Effector memory CD4-positive, alpha-beta T cell (primary cell): Measurements from ENCODE around the gene TMEM151B.

Experiments used
- DNase-seq, 3 donors: peaks; one replicate each; pipeline ENCODE4 v3.0.0-alpha.2; 2020
- H3K27ac ChIP-seq: 2 replicates; pipeline ENCODE4 v1.7.0; 2013; ENCODE audit warnings: mild to moderate bottlenecking, low read length, moderate library complexity; ENCODE audit not compliant: insufficient read depth, poor library complexity, severe bottlenecking
- H3K27me3 ChIP-seq: replicated peaks from 2 replicates; pipeline ENCODE4 v1.7.0; 2013; ENCODE audit warnings: mild to moderate bottlenecking, low read length; ENCODE audit not compliant: insufficient read depth, control insufficient read depth, poor library complexity, severe bottlenecking
- H3K36me3 ChIP-seq: 2 replicates; pipeline ENCODE4 v1.7.0; 2013; ENCODE audit warnings: mild to moderate bottlenecking, low read length, moderate library complexity; ENCODE audit not compliant: control insufficient read depth, insufficient read depth
- H3K4me1 ChIP-seq: 2 replicates; pipeline ENCODE4 v1.7.0; 2013; ENCODE audit warnings: low read length, mild to moderate bottlenecking; ENCODE audit not compliant: control insufficient read depth, insufficient read depth, poor library complexity, severe bottlenecking
- H3K4me3 ChIP-seq: 2 replicates; pipeline ENCODE4 v1.7.0; 2013; ENCODE audit warnings: low read length, low read depth, mild to moderate bottlenecking; ENCODE audit not compliant: insufficient read depth, poor library complexity, severe bottlenecking
- H3K9me3 ChIP-seq: 2 replicates; pipeline ENCODE4 v1.7.0; 2013; ENCODE audit warnings: mild to moderate bottlenecking, low read length, moderate library complexity; ENCODE audit not compliant: control insufficient read depth

Gene TMEM151B

GRCh38 chr6:44284121-44284520 lies 13.9 kb downstream of the TMEM151B start:
- no peaks in the 10 kb centered on the region for H3K4me1 ChIP-seq
- H3K4me3 ChIP-seq: no peak overlapping the region
- H3K27ac ChIP-seq: no peak overlapping the region
- no peak for DNase-seq
- H3K27me3 ChIP-seq: no peaks in the 10 kb centered on the region
- no peaks in the 10 kb centered on the region for H3K9me3 ChIP-seq
- H3K36me3 ChIP-seq: no peaks in the 10 kb centered on the region

GRCh38 chr6:44284867-44285266 lies 14.6 kb downstream of the TMEM151B start:
- H3K36me3 ChIP-seq: no peaks in the 10 kb centered on the region
- no peaks in the 10 kb centered on the region for H3K27me3 ChIP-seq
- no peak for DNase-seq
- no peak overlapping the region for H3K27ac ChIP-seq
- H3K4me1 ChIP-seq: no peaks in the 10 kb centered on the region
- H3K4me3 ChIP-seq: no peak overlapping the region
- no peaks in the 10 kb centered on the region for H3K9me3 ChIP-seq

DNA sequence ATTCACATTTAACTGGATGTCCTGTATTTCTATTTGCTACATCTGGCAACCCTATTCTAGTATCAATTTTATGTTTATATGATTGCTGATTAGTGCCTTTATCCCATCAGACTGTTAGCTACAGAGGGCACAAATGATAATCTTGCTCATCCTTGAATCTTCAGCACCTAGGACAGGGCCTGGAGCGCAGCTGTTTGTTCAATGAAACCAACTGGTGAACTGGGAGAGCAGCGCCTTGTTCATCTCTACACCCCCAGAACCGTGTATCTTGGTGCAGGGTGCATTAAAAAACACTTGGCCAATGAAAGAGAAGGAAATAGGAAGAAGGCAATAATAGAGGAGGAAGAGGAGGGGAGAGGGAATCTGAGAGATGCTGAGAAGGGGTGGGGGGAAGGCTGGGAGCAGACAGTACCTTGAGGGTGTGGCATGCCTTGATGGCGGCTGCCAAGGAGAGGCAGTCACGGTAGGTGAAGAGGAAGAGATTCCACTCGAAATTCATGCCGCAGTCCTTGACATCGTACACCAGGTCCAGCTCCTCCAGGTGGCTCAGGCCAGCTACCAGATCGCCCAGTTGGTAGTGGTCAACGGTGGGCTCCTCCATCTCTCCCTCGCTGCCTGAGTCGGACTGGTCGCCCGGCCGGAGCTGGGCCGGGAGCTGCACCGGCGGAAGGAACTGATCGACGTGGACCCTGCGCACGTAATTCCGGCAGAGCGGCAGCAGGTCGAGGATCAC lies 15.5 kb downstream of the TMEM151B start:
- no peak for DNase-seq
- Histone ChIP-seq H3K9me3 (no peaks in the 10 kb centered on the region), H3K27me3 (no peaks in the 10 kb centered on the region), H3K36me3 (no peaks in the 10 kb centered on the region), H3K27ac (no peak overlapping the region), H3K4me3 (no peak overlapping the region), H3K4me1 (no peaks in the 10 kb centered on the region)

DNA sequence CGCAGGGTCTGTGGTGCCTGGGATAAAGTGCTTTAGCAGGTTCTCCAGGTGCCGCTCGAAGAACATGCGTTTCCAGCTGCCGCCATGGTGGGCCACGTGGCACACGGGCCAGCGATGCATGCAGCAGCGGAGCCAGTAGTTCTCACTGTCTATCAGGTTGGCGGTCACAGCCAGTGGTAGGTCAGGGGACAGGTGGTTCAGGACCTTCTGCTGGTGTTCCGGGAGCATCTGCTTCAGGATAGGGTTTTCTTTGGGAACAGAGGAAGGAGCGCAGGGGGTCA lies 16.0 kb downstream of the TMEM151B start:
- H3K27ac ChIP-seq: no peak overlapping the region
- no peak overlapping the region for H3K4me3 ChIP-seq
- no peaks in the 10 kb centered on the region for H3K27me3 ChIP-seq
- no peaks in the 10 kb centered on the region for H3K9me3 ChIP-seq
- no peaks in the 10 kb centered on the region for H3K36me3 ChIP-seq
- no peaks in the 10 kb centered on the region for H3K4me1 ChIP-seq
- DNase-seq: no peak

DNA sequence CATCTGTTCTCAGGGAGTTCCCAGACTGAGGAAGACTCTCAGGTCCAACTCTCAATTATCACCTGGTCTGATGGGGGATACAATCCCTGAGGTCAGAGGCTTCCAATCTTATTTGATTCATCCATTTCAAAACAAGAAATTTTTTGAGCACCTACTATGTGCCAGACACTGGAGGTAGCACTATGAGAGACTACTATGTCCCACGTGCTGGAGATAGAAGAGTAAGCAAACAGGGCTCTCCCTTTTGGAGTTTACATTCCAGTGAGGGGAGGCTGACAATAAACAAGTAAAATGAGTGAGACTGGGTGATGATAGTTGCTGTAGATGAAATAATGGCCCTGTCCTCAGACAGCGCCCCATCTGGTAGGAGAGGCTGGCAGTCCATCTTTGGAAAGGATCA lies 16.5 kb downstream of the TMEM151B start:
- H3K27ac ChIP-seq: no peak overlapping the region
- no peak for DNase-seq
- no peaks in the 10 kb centered on the region for H3K36me3 ChIP-seq
- H3K4me3 ChIP-seq: no peak overlapping the region
- no peaks in the 10 kb centered on the region for H3K27me3 ChIP-seq
- no peaks in the 10 kb centered on the region for H3K9me3 ChIP-seq
- H3K4me1 ChIP-seq: no peaks in the 10 kb centered on the region

DNA sequence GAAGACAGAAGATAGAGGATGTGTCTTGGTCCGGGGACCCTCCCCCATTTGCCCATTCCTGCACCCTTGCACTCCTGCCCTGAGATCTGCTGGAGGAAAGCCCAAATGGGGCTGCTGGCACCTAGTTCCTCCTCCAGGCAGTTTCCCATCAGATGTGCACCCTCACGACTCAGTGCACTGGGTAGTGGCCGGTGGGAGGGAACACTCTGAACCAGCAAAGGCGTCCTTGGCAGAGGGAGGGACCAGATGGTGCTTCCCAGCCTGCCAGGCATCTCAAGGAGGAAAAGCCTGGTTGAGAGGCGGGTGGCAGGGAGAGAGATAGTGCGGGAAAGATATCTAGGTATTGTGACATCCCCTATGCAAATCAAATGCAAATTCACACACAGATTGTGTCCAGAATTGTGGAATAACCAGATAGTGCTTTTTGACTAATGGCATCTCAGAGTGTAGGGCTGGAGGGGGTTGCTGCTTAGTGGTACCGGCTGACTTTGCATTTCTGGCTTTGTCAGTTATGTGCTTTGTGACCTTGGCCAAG lies 19.5 kb downstream of the TMEM151B start:
- Histone ChIP-seq H3K36me3 (no peaks in the 10 kb centered on the region), H3K9me3 (no peaks in the 10 kb centered on the region), H3K27me3 (peaks cover under 1% of the 10 kb centered on the region), H3K4me1 (no peaks in the 10 kb centered on the region), H3K4me3 (no peak overlapping the region), H3K27ac (no peak overlapping the region)
- DNase-seq: no peak

DNA sequence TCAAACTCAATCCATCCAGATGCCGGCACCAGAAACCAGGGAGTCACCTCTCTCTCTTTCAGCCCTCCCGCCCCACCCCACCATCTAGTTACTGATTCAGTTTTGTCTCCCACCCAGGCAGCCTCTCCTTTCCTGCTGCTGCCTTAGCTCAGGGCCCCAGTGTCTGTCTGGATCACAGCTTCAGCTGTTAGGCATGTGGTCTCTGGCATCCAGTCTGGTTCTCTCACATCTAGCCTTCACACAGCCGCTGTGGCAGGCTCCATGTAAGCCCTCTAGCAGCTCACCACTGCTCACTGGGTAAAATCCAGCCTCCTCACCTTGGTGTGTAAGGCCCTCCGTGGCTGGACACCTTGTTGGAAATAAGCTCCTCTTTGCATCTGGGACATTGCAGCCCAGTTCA lies 21.6 kb downstream of the TMEM151B start:
- peaks cover under 1% of the 10 kb centered on the region for H3K4me1 ChIP-seq
- peaks cover 19% of the 10 kb centered on the region for H3K27me3 ChIP-seq
- no peak for DNase-seq
- H3K36me3 ChIP-seq: no peaks in the 10 kb centered on the region
- H3K4me3 ChIP-seq: no peak overlapping the region
- H3K27ac ChIP-seq: no peak overlapping the region
- no peaks in the 10 kb centered on the region for H3K9me3 ChIP-seq

DNA sequence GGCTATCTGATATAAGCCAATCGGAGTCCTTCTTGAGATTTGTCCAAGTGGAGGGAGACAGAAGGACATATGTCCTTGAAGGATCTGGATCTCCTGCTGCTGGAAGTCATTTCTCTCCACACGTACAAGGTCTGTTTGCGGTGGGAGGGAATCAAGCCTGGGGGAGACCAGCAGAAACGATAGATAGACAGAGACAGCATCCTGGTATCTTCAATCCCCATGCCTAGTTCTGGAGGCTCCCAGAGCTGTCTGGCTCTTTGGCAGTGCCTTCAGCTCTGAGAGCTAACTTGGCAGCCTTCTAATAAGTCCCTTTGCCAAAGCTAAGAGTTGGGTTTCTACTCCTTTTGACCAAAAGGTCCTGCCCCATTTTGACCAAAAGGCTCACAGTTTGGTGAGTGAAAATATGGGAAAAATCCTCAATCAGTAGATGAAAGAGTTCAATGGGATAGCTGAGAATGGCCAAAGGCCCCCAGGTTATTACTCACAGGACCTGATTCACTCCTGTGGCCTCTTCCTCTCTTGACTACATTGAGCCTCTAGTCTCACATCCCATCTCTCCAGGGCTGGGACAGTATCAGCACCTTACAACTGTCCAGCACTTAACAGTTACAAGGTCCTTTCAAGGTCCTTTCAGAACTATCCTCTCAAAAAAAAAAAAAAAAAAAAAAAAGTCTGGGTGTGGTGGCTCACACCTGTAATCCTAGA lies 22.6 kb downstream of the TMEM151B start:
- Histone ChIP-seq H3K27me3 (peaks cover 25% of the 10 kb centered on the region), H3K4me3 (no peak overlapping the region), H3K36me3 (no peaks in the 10 kb centered on the region), H3K4me1 (peaks cover 10% of the 10 kb centered on the region), H3K9me3 (no peaks in the 10 kb centered on the region), H3K27ac (no peak overlapping the region)
- DNase-seq: no peak

DNA sequence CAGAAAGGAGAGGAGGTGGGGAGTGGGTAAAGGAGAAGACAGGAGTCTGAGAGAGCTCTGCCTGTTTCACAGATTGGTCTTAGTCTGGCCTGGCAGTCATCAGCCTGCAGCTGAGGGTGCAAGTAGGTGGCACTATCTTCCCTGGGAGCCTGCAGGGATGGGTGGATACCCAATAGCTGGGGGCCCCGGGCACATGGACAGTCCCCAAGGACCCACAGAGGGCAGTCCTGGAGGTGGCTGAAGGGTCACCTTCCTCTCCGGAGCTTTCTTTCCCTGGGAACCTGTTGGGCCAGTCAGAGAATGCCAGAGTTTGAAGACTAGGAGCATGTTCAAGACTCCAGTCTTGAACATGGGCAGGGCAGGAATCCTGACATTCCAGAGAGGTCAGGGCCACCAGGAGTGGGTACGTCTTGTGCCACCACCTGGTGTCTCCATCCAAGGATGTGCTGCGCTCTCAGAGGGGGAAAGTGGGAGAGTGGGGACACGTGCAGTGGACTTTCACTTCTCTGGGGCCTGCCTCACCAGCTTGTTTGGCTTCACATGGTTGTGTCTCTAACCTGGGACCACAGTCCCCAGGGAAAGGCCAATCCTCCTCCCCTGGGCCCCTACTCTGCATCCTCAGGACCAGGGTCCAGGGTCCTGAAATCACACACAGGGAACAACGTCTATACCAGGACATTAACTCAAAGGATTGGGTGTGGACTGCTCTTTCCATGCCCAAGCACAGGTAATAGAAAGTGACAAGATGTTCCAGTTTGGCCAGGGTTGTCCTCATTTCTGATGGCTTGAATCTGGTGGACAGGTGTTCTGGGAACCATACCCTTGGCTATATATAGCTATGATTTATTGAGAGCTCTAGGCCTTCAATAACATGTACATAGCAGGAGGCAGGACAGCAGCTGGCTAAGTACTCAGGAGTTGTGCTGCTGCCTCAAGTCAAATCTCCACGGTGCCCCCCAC lies 24.9 kb downstream of the TMEM151B start:
- Histone ChIP-seq H3K4me1 (peaks cover 12% of the 10 kb centered on the region), H3K27ac (no peak overlapping the region), H3K9me3 (no peaks in the 10 kb centered on the region), H3K4me3 (no peak overlapping the region), H3K36me3 (no peaks in the 10 kb centered on the region), H3K27me3 (peaks cover 28% of the 10 kb centered on the region)
- DNase-seq: no peak
